Activated naive CD8-positive, alpha-beta T cell treated with anti-CD3 and anti-CD28 coated beads, Interleukin-2, amount 50 U/mL, for 24 hours (primary cell): Measurements from ENCODE around the gene FRAT2.
"Not testable (repeated sequence)": the region's sequence is repeated elsewhere in the genome, so short reads cannot be mapped to it uniquely, and the experiment has no call there.

Experiments used
- ATAC-seq: fragments of 150-1000 bp; cut with Tn5 transposase; one replicate; pipeline ENCODE4 v1.10.0; 2021
- DNase-seq: peaks from one replicate; pipeline ENCODE4 v3.0.0; 2021
- H3K27ac Mint-ChIP-seq: one replicate; pipeline ENCODE4 v1.8.0; 2021; ENCODE audit warnings: mild to moderate bottlenecking, mixed read lengths
- H3K27me3 Mint-ChIP-seq: one replicate; pipeline ENCODE4 v1.8.0; 2021; ENCODE audit warnings: mixed read lengths
- H3K36me3 Mint-ChIP-seq: one replicate; pipeline ENCODE4 v1.8.0; 2021; ENCODE audit warnings: low read depth, mixed read lengths
- H3K4me1 Mint-ChIP-seq: one replicate; pipeline ENCODE4 v1.8.0; 2021; ENCODE audit warnings: mixed read lengths
- H3K4me3 Mint-ChIP-seq: one replicate; pipeline ENCODE4 v1.8.0; 2021; ENCODE audit warnings: mild to moderate bottlenecking, moderate library complexity, mixed read lengths
- H3K9me3 Mint-ChIP-seq: one replicate; pipeline ENCODE4 v1.8.0; 2021; ENCODE audit warnings: mixed read lengths

Gene FRAT2

DNA sequence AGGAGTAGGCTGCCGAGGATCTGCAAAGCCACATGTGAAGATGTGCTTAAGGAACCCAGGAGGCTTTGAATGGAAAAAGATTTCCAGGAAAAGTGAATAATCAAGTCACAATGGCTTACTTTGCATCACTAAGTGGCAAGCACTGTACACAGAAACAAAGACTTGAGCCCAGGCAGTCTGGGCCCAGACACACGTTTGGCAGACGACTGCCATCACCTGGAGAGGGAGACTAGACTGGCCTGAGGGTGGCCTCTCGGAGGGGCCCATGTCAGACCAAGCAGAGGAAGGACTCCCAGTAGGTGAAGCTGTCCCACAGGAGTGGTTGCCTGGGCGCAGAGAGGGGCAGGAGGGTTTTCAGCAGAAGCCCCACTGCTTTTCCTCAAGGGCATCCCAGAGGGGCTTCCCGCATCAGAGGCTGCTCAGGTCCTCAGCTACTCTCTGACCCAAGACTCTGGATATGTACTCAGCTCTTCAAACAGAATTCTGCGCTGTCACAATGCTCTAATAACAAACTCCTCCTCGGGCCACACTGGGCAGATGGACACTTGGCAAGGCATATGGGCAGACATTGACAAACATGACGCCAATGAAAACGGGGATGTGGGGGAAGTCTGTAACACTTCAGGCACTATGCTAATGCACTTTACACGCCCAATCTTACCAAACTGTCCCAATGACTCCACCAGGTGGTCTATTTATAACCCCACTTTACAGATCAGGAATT lies 27.9 kb upstream of the FRAT2 start:
- Mint-ChIP-seq H3K4me3 (no peak overlapping the region), H3K9me3 (no peaks in the 10 kb centered on the region), H3K4me1 (peaks cover 4% of the 10 kb centered on the region), H3K27me3 (no peaks in the 10 kb centered on the region), H3K36me3 (peaks cover 40% of the 10 kb centered on the region), H3K27ac (no peak overlapping the region)
- no peak for DNase-seq
- ATAC-seq = no peak

DNA sequence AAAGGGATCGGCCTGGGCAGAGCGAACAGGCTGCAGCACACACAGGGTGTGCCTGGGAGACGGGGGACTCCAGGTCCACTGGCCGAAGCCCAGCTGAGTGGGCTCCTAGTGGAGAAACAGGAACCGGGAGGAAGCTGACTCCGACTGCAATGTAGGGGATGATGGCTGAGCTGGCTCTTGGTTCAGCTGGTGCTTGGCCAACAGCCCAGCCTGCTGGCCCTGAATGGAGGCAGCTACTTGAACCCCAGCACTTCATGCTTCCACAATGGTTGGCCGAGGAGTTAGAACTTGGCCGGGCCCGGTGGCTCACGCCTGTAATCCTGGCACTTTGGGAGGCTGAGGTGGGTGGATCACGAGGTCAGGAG lies 27.0 kb upstream of the FRAT2 start:
- Mint-ChIP-seq H3K4me3 (no peak overlapping the region), H3K27ac (no peak overlapping the region), H3K9me3 (no peaks in the 10 kb centered on the region), H3K27me3 (no peaks in the 10 kb centered on the region), H3K4me1 (peaks cover 4% of the 10 kb centered on the region), H3K36me3 (peaks cover 42% of the 10 kb centered on the region)
- DNase-seq = no peak
- no peak for ATAC-seq

DNA sequence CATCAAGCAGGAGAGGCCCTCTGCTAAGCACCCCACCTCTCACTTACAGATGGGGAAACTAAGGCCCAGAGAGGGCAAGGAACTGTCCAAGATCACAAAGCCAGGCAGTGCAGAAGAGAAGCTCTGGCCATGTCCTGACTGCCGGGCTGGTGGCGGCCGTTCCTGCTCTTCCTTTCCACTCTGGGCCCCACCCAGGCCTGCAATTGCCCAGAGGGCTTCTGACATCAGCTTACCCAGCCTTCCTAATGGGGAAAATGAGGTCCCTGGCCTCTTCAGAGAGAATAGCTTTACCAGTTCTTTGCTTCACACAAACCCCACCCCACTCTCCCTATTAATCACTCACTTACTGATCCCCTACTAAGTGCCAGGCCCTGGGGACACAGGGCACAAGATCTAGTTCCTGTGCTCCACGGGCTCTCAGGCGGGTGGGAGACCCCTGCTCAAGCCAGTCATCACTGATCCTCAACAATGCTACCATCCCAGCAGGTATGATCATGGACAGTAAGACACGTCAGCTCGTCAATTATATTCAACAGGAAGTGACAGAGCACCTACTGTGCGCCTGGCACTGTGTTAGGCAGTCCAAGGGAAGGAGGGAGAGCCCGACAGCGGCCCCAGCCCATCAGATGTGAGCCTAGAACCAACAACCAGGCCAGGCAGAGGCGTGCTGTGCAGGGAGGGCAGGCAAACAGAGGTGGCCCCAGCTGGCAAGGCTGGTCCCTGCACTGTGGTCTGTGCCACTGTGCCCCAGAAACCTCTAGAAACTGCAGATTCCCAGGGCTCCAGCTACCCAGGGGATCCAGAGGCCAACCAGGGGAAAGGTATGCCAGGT lies 26.4 kb upstream of the FRAT2 start:
- no peak for DNase-seq
- H3K9me3 Mint-ChIP-seq = no peaks in the 10 kb centered on the region

GRCh38 chr10:97358781-97359180 lies 24.3 kb upstream of the FRAT2 start:
- no peak for ATAC-seq
- DNase-seq = no peak
- Mint-ChIP-seq H3K27me3 (no peaks in the 10 kb centered on the region), H3K4me3 (no peak overlapping the region), H3K36me3 (peaks cover 34% of the 10 kb centered on the region), H3K9me3 (no peaks in the 10 kb centered on the region), H3K27ac (no peak overlapping the region), H3K4me1 (no peaks in the 10 kb centered on the region)

More for the DNA sequence above, 26.4 kb upstream of the FRAT2 start:
- Mint-ChIP-seq H3K36me3 (peaks cover 44% of the 10 kb centered on the region), H3K4me1 (peaks cover 4% of the 10 kb centered on the region), H3K27ac (no peak overlapping the region), H3K27me3 (no peaks in the 10 kb centered on the region), H3K4me3 (no peak overlapping the region)
- ATAC-seq = no peak

GRCh38 chr10:97358349-97358748 lies 23.8 kb upstream of the FRAT2 start:
- DNase-seq (no peak), ATAC-seq (no peak)
- Mint-ChIP-seq H3K27me3 (no peaks in the 10 kb centered on the region), H3K36me3 (peaks cover 31% of the 10 kb centered on the region), H3K4me3 (no peak overlapping the region), H3K27ac (no peak overlapping the region), H3K4me1 (no peaks in the 10 kb centered on the region), H3K9me3 (no peaks in the 10 kb centered on the region)

DNA sequence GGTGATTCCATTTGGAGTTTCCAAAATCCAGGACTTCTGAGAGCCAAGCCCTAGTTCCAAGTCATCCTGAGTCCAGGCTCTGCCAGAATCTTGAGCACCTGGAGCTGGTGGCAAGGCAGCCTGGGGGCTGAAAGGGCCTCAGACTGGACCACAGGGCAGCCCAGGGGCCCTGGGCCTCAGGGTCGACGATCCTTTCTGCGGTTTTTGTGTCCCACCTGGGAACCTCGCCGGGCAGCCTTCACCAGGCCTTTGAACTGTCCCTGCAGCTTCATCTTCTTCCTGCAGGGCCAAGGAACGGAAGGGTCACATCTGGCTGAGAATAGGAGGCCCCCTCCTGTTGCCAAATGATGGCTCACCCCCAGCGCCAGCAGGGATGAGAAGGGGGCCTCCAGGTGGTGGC lies 22.4 kb upstream of the FRAT2 start:
- no peak for DNase-seq
- ATAC-seq = no peak
- no peaks in the 10 kb centered on the region for H3K9me3 Mint-ChIP-seq
- H3K36me3 Mint-ChIP-seq = peaks cover 30% of the 10 kb centered on the region
- H3K27ac Mint-ChIP-seq = no peak overlapping the region
- no peaks in the 10 kb centered on the region for H3K4me1 Mint-ChIP-seq
- H3K4me3 Mint-ChIP-seq = no peak overlapping the region
- no peaks in the 10 kb centered on the region for H3K27me3 Mint-ChIP-seq

DNA sequence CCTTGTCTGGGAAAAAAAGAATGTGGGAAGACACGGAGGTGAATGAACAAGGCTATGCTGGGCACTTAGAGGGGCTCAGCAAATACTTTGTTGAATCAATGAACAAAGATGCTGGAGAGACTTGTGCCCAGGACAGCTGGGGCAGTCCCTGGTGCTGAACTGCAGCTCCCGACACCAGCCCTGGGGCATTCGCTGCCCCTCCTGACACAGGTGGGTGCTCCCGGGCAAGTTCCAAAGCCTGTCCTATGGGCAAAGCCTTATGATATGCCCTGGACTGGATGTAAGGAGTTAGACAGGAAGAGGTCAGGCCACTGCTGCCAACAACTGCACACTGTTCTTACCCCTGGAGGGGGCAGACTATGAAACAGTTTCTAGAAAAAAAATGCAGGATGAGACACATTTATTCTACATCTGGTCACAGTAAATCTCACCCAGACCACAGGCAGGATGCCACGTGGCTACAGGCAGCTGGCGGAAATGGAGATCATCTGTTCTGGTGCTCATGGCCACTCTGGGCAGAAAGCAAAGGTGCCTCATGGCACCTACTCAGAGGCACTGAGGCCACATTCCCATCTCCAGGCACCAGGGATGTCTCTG lies 21.9 kb upstream of the FRAT2 start:
- H3K4me3 Mint-ChIP-seq = no peak overlapping the region
- H3K4me1 Mint-ChIP-seq = no peaks in the 10 kb centered on the region
- no peak overlapping the region for H3K27ac Mint-ChIP-seq
- DNase-seq (no peak), ATAC-seq (no peak)
- peaks cover 30% of the 10 kb centered on the region for H3K36me3 Mint-ChIP-seq
- no peaks in the 10 kb centered on the region for H3K9me3 Mint-ChIP-seq
- H3K27me3 Mint-ChIP-seq = no peaks in the 10 kb centered on the region

- DNase-seq (no peak), ATAC-seq (no peak)
- Mint-ChIP-seq H3K9me3 (no peaks in the 10 kb centered on the region), H3K4me3 (no peak overlapping the region), H3K27ac (no peak overlapping the region), H3K27me3 (no peaks in the 10 kb centered on the region), H3K4me1 (no peaks in the 10 kb centered on the region), H3K36me3 (peaks cover 27% of the 10 kb centered on the region)
Measured at GRCh38 chr10:97355571-97355975, 21.0 kb upstream of the FRAT2 start.

GRCh38 chr10:97353945-97354344 lies 19.4 kb upstream of the FRAT2 start:
- Mint-ChIP-seq H3K36me3 (peaks cover 28% of the 10 kb centered on the region), H3K27me3 (no peaks in the 10 kb centered on the region), H3K4me1 (no peaks in the 10 kb centered on the region), H3K27ac (no peak overlapping the region), H3K4me3 (no peak overlapping the region), H3K9me3 (no peaks in the 10 kb centered on the region)
- ATAC-seq = no peak
- no peak for DNase-seq

DNA sequence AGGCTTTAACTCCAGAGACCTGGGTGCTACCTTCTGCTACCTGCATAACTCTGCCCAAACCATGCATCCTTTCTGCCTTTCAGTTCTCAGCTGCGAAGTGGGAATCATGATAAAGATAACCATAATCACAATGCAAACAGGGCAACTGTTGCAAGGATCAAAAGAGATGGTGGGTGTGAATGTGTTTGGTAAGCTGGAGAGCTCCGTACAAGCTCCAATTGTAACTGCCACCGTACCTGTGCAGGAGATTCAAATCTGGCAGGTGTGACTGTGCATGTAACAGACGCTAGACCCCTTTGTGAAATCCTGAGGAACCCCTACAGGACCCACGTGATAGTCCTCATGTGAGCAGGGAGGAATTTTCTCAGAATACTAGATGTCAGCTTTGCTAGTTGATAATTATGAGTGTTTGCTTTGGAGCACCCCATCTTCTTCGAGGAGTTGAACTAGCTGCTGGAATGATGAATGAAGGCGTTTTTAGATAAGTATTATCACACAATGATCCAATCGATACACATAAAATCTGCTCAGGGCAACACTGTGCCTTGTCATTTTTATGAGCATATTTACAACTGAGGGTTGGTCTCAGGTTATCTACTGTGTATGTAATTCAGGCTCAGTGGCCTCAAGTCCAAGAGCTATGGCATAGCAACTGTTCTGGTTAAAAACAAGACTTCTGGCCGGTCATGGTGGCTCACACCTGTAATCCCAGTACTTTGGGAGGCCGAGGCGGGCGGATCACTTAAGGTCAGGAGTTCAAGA lies 15.4 kb upstream of the FRAT2 start:
- no peak for ATAC-seq
- H3K9me3 Mint-ChIP-seq = no peaks in the 10 kb centered on the region
- no peak for DNase-seq

DNA sequence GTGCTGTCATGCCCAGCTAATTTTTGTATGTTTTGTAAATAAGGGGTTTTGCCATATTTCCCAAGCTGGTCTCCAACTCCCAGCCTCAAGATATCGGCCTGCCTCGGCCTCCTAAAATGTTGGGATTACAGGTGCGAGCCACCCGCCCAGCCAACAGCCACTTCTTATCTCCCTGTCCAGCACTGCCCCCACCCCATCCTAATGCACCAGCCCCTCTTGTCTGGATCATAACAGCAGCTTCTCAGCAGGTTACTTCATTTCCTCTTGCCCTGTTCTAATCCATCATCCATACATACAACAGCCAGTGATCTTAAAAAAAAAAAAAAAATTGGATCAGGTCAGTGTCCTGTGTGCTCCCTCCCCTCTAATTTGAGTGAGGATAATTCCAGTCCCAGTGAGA lies 12.8 kb upstream of the FRAT2 start:
- Mint-ChIP-seq H3K4me3 (no peak overlapping the region), H3K36me3 (peaks cover 6% of the 10 kb centered on the region), H3K27me3 (no peaks in the 10 kb centered on the region), H3K27ac (no peak overlapping the region), H3K9me3 (no peaks in the 10 kb centered on the region), H3K4me1 (no peaks in the 10 kb centered on the region)
- ATAC-seq = no peak
- no peak for DNase-seq

More for the DNA sequence above, 15.4 kb upstream of the FRAT2 start:
- Mint-ChIP-seq H3K4me3 (no peak overlapping the region), H3K27ac (no peak overlapping the region), H3K4me1 (no peaks in the 10 kb centered on the region), H3K36me3 (peaks cover 10% of the 10 kb centered on the region), H3K27me3 (no peaks in the 10 kb centered on the region)

DNA sequence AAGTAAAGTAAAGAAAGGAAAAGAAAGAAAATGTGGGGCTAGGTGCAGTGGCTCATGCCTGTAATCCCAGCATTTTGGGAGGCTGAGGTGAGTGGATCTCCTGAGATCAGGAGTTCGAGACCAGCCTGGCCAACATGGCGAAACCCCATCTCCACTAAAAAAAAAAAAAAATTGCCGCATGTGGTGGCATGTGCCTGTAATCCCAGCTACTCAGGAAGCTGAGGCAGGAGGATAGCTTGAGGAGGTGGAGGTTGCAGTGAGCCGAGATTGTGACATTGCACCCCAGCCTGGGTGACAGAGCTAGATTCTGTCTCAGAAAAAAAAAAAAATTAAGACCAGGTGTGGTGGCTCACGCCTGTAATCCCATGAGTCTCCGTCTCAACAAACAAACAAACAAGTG lies 9.1 kb upstream of the FRAT2 start:
- H3K4me3 Mint-ChIP-seq, H3K27ac Mint-ChIP-seq, DNase-seq, H3K36me3 Mint-ChIP-seq, H3K4me1 Mint-ChIP-seq, H3K9me3 Mint-ChIP-seq, ATAC-seq, H3K27me3 Mint-ChIP-seq: not testable (repeated sequence)

DNA sequence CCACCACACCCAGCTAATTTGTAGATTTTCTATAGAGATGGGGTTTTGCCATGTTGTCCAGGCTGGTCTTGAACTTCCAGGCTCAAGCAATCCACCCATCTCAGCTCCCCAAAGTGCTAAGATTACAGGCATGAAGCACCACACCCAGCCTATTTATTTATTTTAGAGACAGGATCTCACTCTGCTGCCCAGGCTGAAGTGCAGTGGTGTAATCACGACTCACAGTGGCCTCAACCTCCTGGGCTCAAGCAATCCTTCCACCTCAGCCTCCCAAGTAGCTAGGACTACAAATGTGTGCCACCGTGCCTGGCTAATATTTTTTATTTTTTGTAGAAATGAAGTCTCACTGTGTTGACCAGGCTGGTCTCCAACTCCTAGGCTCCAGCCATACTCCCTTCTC lies 6.9 kb upstream of the FRAT2 start:
- DNase-seq = no peak
- Mint-ChIP-seq H3K36me3 (no peaks in the 10 kb centered on the region), H3K4me1 (peaks cover 5% of the 10 kb centered on the region), H3K27ac (no peak overlapping the region), H3K4me3 (no peak overlapping the region), H3K9me3 (no peaks in the 10 kb centered on the region), H3K27me3 (no peaks in the 10 kb centered on the region)
- no peak for ATAC-seq

DNA sequence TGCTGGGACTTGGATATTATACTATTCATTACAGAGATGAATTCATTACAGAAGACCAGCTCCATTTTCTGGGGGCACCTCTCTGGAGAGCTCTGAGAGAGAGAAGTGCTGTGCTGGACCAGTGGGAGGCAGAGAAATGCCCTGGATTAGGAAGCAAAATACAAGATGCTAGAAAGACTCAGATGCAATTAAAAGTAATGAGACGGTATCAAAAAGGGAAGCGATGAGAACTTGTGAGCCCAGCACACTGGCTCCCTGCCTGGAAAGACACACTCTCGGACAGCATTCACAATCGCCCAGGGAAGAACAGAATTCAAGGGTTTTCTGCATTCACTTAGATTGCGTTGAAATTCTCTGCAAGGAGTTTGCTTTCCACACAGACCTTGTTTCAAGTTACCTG lies 3.5 kb upstream of the FRAT2 start:
- no peak for ATAC-seq
- Mint-ChIP-seq H3K27me3 (no peaks in the 10 kb centered on the region), H3K27ac (no peak overlapping the region), H3K36me3 (no peaks in the 10 kb centered on the region), H3K4me1 (peaks cover 20% of the 10 kb centered on the region), H3K9me3 (no peaks in the 10 kb centered on the region), H3K4me3 (no peak overlapping the region)
- no peak for DNase-seq
